SK-N-SH (cell line): ENCODE data around the gene LRRC49. TPM values are rescaled to one million over a fixed set of nuclear protein-coding genes. Genes with fewer than 3 reads are reported as not detected.

Source experiments
- CTCF ChIA-PET: fragments of 300-600, 350-600 bp; formaldehyde crosslinking; extraction: SDS; loops from one replicate; lab custom pipeline; 2021; lab: Yijun Ruan, JAX
- POLR2A ChIA-PET: fragments of 350-600 bp; sonication (Branson Sonifier 250); formaldehyde crosslinking; extraction: SDS; loops from one replicate; lab custom pipeline; 2020; ENCODE audit warnings: antibody characterized with exemption, inconsistent platforms; lab: Yijun Ruan, JAX
- DNase-seq: peaks from one replicate; pipeline ENCODE4 v3.0.0; 2012
- H2AFZ ChIP-seq: fragments of 200-600 bp; sonication (generic); 2 replicates; pipeline ENCODE4 v1.8.1; 2016; ENCODE audit warnings: antibody characterized with exemption, mild to moderate bottlenecking, low read depth
- H3F3A ChIP-seq: fragments of 200-600 bp; sonication (generic); replicated peaks from 2 replicates; pipeline ENCODE3; 2016; ENCODE audit warnings: antibody characterized with exemption, mild to moderate bottlenecking; ENCODE audit not compliant: insufficient read depth
- H3K27ac ChIP-seq, 2 experiments: fragments of 200-500 bp in 1 of 2; fragments of 200-600 bp in 1 of 2; sonication (Bioruptor generic) in 1 of 2; sonication (generic), shearing (Covaris generic) in 1 of 2; 2 replicates each; pipeline versions ENCODE4 v1.5.1 to v1.6.1; 2014 to 2016; ENCODE audit warnings: low read depth in 2 of 2, inconsistent platforms in 1 of 2, low read length in 1 of 2, mild to moderate bottlenecking in 1 of 2, mixed read lengths in 1 of 2
- H3K27me3 ChIP-seq: fragments of 200-600 bp; sonication (generic), shearing (Covaris generic); 2 replicates; pipeline ENCODE4 v1.6.1; 2016; ENCODE audit warnings: mixed run types; ENCODE audit not compliant: insufficient read depth
- H3K36me3 ChIP-seq, 2 experiments: fragments of 200-500 bp in 1 of 2; fragments of 200-600 bp in 1 of 2; sonication (Bioruptor generic) in 1 of 2; sonication (generic) in 1 of 2; replicated peaks in 1 of 2; 2 replicates each; pipeline versions ENCODE3 to v1.5.1; 2014 to 2016; ENCODE audit warnings: low read length in 1 of 2, mild to moderate bottlenecking in 1 of 2; ENCODE audit not compliant: insufficient read depth in 2 of 2, control insufficient read depth in 1 of 2
- H3K4me1 ChIP-seq, 2 experiments: fragments of 200-500 bp in 1 of 2; fragments of 200-600 bp in 1 of 2; sonication (Bioruptor generic) in 1 of 2; sonication (generic), shearing (Covaris generic) in 1 of 2; 2 replicates each; pipeline versions ENCODE4 v1.5.1 to v1.6.1; 2014 to 2016; ENCODE audit warnings: low read depth in 1 of 2, low read length in 1 of 2, mixed run types in 1 of 2; ENCODE audit not compliant: insufficient read depth in 2 of 2, control insufficient read depth in 1 of 2
- H3K4me2 ChIP-seq: fragments of 200-600 bp; sonication (generic), shearing (Covaris generic); 2 replicates; pipeline ENCODE4 v1.6.1; 2017; ENCODE audit warnings: mixed run types
- H3K4me3 ChIP-seq, 2 experiments: fragments of 200-500 bp in 1 of 2; fragments of 200-600 bp in 1 of 2; sonication (Bioruptor generic) in 1 of 2; sonication (generic), shearing (Covaris generic) in 1 of 2; 2 replicates each; pipeline versions ENCODE4 v1.5.1 to v1.8.1; 2014 to 2016; ENCODE audit warnings: low read depth in 2 of 2, inconsistent platforms in 1 of 2, low read length in 1 of 2, mild to moderate bottlenecking in 1 of 2, mixed read lengths in 1 of 2, moderate library complexity in 1 of 2
- H3K79me2 ChIP-seq: fragments of 200-600 bp; sonication (generic); 2 replicates; pipeline ENCODE4 v1.8.1; 2017; ENCODE audit warnings: mild to moderate bottlenecking; ENCODE audit not compliant: insufficient read depth
- H3K9ac ChIP-seq: fragments of 200-600 bp; sonication (generic); 2 replicates; pipeline ENCODE4 v1.6.1; 2017; ENCODE audit warnings: mixed run types
- H3K9me2 ChIP-seq: fragments of 200-600 bp; sonication (generic); 2 replicates; pipeline ENCODE4 v1.6.1; 2017; ENCODE audit warnings: mixed run types
- H3K9me3 ChIP-seq: fragments of 200-600 bp; sonication (generic); 2 replicates; pipeline ENCODE4 v1.6.1; 2017; ENCODE audit warnings: mixed run types, mild to moderate bottlenecking, moderate library complexity
- H4K20me1 ChIP-seq: fragments of 200-600 bp; sonication (generic); 2 replicates; pipeline ENCODE4 v1.6.1; 2017; ENCODE audit warnings: mild to moderate bottlenecking, mixed run types; ENCODE audit not compliant: insufficient read depth
- EP300 ChIP-seq, 2 experiments: IDR thresholded peaks; 2 replicates each; pipeline versions ENCODE4 v1.4.0 to v1.6.1; 2012; ENCODE audit warnings: borderline replicate concordance in 1 of 2, low read depth in 1 of 2, low read length in 1 of 2
- EZH2phosphoT487 ChIP-seq: fragments of 200-600 bp; sonication (generic); IDR thresholded peaks from 2 replicates; pipeline ENCODE4 v1.6.1; 2017; ENCODE audit warnings: low read depth, mixed run types, mild to moderate bottlenecking, antibody characterized with exemption, moderate library complexity, borderline replicate concordance
- FOSL2 ChIP-seq: IDR thresholded peaks from 2 replicates; pipeline ENCODE4 v1.4.0; 2012; ENCODE audit warnings: low read depth, mild to moderate bottlenecking, moderate library complexity, borderline replicate concordance
- FOXM1 ChIP-seq: IDR thresholded peaks from 2 replicates; pipeline ENCODE4 v1.4.0; 2012; ENCODE audit warnings: low read depth, mild to moderate bottlenecking
- GABPA ChIP-seq: IDR thresholded peaks from 2 replicates; pipeline ENCODE4 v1.4.0; 2012; ENCODE audit warnings: low read depth, mild to moderate bottlenecking
- MXI1 ChIP-seq: IDR thresholded peaks from 2 replicates; pipeline ENCODE4 v1.6.1; 2012; ENCODE audit warnings: mild to moderate bottlenecking, low read depth, low read length, improper control_type of control experiment
- NRF1 ChIP-seq: IDR thresholded peaks from 2 replicates; pipeline ENCODE4 v1.6.1; 2012; ENCODE audit warnings: low read depth, mild to moderate bottlenecking, low read length
- POLR2AphosphoS5 ChIP-seq: IDR thresholded peaks from 2 replicates; pipeline ENCODE4 v1.6.1; 2012; ENCODE audit warnings: low read depth, low read length
- RAD21 ChIP-seq: IDR thresholded peaks from 2 replicates; pipeline ENCODE4 v1.6.1; 2012; ENCODE audit warnings: mild to moderate bottlenecking, low read length
- RCOR1 ChIP-seq: fragments of 150-350 bp; IDR thresholded peaks from 2 replicates; pipeline ENCODE4 v1.6.1; 2017; ENCODE audit warnings: antibody characterized with exemption, low read length
- SMC3 ChIP-seq: IDR thresholded peaks from 2 replicates; pipeline ENCODE4 v1.6.1; 2012; ENCODE audit warnings: low read depth, low read length, improper control_type of control experiment
- TAF1 ChIP-seq: IDR thresholded peaks from 2 replicates; pipeline ENCODE4 v1.6.1; 2012; ENCODE audit warnings: low read depth, mild to moderate bottlenecking, low read length, moderate library complexity, borderline replicate concordance
- TCF12 ChIP-seq: IDR thresholded peaks from 2 replicates; pipeline ENCODE4 v1.4.0; 2012
- YY1 ChIP-seq: IDR thresholded peaks from 2 replicates; pipeline ENCODE4 v1.4.0; 2012; ENCODE audit warnings: low read depth, mild to moderate bottlenecking
- WGBS: methylation state at CpG from one replicate; pipeline ENCODE4 v1.1.6; 2017; ENCODE audit warnings: low lambda C conversion rate; 5-methylcytosine and 5-hydroxymethylcytosine counted together
- polyA plus RNA-seq, 3 experiments: library from polyadenylated mRNA; depleted of rRNA; stranded (reverse); fragments of >200 nt; gene quantifications; 2 replicates each; pipeline ENCODE4 v1.2.3, GENCODE V29; 2012
- TF ChIP-seq, protein P1 (sequence below): IDR thresholded peaks from 2 replicates; pipeline ENCODE4 v1.4.0; 2012; ENCODE audit warnings: low read depth
- TF ChIP-seq, protein P2 (sequence below): IDR thresholded peaks from 2 replicates; pipeline ENCODE4 v1.4.0; 2012; ENCODE audit warnings: low read depth, borderline replicate concordance
- TF ChIP-seq, protein P3 (sequence below): IDR thresholded peaks from 2 replicates; pipeline ENCODE4 v1.6.1; 2012; ENCODE audit warnings: mild to moderate bottlenecking, low read depth, low read length, moderate library complexity

LRRC49 gene
- polyA plus RNA-seq, 1 of the 3 experiments (the other 2 are of a cell fraction): 7.2 TPM

DNA sequence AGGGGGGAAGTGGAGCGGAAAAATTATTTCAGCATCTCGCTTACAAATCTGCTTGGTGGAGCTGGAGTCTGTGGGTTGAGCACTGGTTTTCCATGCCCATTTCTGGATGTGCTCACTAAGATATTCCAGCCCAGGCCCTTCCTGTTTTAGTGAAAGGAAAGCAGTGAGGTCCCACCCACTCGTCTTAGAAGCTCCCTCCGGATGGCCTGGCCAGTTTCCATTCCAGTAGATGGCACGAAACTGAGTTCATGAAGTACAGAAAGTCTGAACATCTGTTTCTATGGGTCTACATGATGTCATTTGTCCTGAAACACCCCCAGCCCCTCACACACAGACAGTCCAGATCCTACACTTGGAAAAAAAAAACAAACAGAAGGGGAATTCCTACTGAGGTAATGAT lies 190.7 kb downstream of the LRRC49 start:
- Histone ChIP-seq H2AFZ (no peak overlapping the region), H3K4me1 (peaks cover 0 to 11% of the 10 kb centered on the region in 2 experiments; a peak in 1 of 4 replicates), H3K27ac (no peak overlapping the region), H3K9ac (no peak overlapping the region), H4K20me1 (no peaks in the 10 kb centered on the region), H3K36me3 (peaks cover 0 to 2% of the 10 kb centered on the region in 2 experiments), H3F3A (peaks cover 9% of the 10 kb centered on the region), H3K4me3 (no peak overlapping the region), H3K27me3 (no peaks in the 10 kb centered on the region), H3K9me2 (no peaks in the 10 kb centered on the region), H3K79me2 (no peaks in the 10 kb centered on the region), H3K4me2 (no peak overlapping the region), H3K9me3 (peaks cover 3% of the 10 kb centered on the region; the same call in 1 of the 2 replicates)
- TF ChIP-seq POLR2AphosphoS5: no peak
- no peak for TF ChIP-seq TAF1
- no peak for TF ChIP-seq SMC3
- TF ChIP-seq, protein P1, sequence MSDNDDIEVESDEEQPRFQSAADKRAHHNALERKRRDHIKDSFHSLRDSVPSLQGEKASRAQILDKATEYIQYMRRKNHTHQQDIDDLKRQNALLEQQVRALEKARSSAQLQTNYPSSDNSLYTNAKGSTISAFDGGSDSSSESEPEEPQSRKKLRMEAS: no peak
- no peak for TF ChIP-seq TCF12
- TF ChIP-seq FOXM1: no peak
- TF ChIP-seq EZH2phosphoT487: no peak
- no peak for TF ChIP-seq MXI1
- no peak for TF ChIP-seq NRF1
- no peak for TF ChIP-seq RAD21
- no peak for TF ChIP-seq EP300 (IDR thresholded peaks at IDR 0.05; ENCODE audit: borderline replicate concordance in 1 of 2, low read depth in 1 of 2, low read length in 1 of 2)
- TF ChIP-seq, protein P2, sequence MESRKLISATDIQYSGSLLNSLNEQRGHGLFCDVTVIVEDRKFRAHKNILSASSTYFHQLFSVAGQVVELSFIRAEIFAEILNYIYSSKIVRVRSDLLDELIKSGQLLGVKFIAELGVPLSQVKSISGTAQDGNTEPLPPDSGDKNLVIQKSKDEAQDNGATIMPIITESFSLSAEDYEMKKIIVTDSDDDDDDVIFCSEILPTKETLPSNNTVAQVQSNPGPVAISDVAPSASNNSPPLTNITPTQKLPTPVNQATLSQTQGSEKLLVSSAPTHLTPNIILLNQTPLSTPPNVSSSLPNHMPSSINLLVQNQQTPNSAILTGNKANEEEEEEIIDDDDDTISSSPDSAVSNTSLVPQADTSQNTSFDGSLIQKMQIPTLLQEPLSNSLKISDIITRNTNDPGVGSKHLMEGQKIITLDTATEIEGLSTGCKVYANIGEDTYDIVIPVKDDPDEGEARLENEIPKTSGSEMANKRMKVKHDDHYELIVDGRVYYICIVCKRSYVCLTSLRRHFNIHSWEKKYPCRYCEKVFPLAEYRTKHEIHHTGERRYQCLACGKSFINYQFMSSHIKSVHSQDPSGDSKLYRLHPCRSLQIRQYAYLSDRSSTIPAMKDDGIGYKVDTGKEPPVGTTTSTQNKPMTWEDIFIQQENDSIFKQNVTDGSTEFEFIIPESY: no peak
- no peak for TF ChIP-seq YY1
- no peak for TF ChIP-seq GABPA
- TF ChIP-seq, protein P3, sequence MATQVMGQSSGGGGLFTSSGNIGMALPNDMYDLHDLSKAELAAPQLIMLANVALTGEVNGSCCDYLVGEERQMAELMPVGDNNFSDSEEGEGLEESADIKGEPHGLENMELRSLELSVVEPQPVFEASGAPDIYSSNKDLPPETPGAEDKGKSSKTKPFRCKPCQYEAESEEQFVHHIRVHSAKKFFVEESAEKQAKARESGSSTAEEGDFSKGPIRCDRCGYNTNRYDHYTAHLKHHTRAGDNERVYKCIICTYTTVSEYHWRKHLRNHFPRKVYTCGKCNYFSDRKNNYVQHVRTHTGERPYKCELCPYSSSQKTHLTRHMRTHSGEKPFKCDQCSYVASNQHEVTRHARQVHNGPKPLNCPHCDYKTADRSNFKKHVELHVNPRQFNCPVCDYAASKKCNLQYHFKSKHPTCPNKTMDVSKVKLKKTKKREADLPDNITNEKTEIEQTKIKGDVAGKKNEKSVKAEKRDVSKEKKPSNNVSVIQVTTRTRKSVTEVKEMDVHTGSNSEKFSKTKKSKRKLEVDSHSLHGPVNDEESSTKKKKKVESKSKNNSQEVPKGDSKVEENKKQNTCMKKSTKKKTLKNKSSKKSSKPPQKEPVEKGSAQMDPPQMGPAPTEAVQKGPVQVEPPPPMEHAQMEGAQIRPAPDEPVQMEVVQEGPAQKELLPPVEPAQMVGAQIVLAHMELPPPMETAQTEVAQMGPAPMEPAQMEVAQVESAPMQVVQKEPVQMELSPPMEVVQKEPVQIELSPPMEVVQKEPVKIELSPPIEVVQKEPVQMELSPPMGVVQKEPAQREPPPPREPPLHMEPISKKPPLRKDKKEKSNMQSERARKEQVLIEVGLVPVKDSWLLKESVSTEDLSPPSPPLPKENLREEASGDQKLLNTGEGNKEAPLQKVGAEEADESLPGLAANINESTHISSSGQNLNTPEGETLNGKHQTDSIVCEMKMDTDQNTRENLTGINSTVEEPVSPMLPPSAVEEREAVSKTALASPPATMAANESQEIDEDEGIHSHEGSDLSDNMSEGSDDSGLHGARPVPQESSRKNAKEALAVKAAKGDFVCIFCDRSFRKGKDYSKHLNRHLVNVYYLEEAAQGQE: no peak
- no peak for TF ChIP-seq RCOR1
- TF ChIP-seq FOSL2: no peak
- no peak for DNase-seq
- ChIA-PET CTCF (no interaction called here), POLR2A (interaction anchor here (1.5 kb wide), 1 partner anchor 13 kb away, joined by 3 read pairs; no protein-coding TSS in a partner anchor)
- WGBS: 69% methylated on average over 5 of the region's 5 CpGs
